Naive B cell (primary cell): ENCODE data around the gene MARK1. TPM values are rescaled to one million over a fixed set of nuclear protein-coding genes. Genes with fewer than 3 reads are reported as not detected.
A peak's percentile ranks its signal among the peaks of the same experiment; 100 is the strongest.
"Not testable (repeated sequence)": the region's sequence is repeated elsewhere in the genome, so short reads cannot be mapped to it uniquely, and the experiment has no call there.

Experiments used
- ATAC-seq, 2 donors: fragments of 150-1000 bp; cut with Tn5 transposase; 2 replicates each; pipeline ENCODE4 v1.10.0; 2021; ENCODE audit warnings: low read depth in 2 of 2, mild to moderate bottlenecking in 2 of 2, moderate library complexity in 2 of 2
- DNase-seq: peaks from one replicate; pipeline ENCODE4 v3.0.0; 2022
- H3K27ac Mint-ChIP-seq, 6 donors: one replicate each; pipeline ENCODE4 v1.8.0; 2020 to 2022; ENCODE audit warnings: mild to moderate bottlenecking in 6 of 6, mixed read lengths in 6 of 6, moderate library complexity in 5 of 6, inconsistent platforms in 2 of 6
- H3K27me3 Mint-ChIP-seq, 3 donors: one replicate each; pipeline ENCODE4 v1.8.0; 2021 to 2022; ENCODE audit warnings: mixed read lengths in 3 of 3, mild to moderate bottlenecking in 1 of 3
- H3K36me3 Mint-ChIP-seq, 2 donors: one replicate each; pipeline ENCODE4 v1.8.0; 2020 to 2022; ENCODE audit warnings: mixed read lengths in 2 of 2, inconsistent platforms in 1 of 2, mild to moderate bottlenecking in 1 of 2
- H3K4me1 Mint-ChIP-seq, 3 donors: one replicate each; pipeline ENCODE4 v1.8.0; 2020 to 2022; ENCODE audit warnings: mixed read lengths in 3 of 3, inconsistent platforms in 1 of 3, mild to moderate bottlenecking in 1 of 3, moderate library complexity in 1 of 3
- H3K4me3 Mint-ChIP-seq, 8 donors: one replicate each; pipeline ENCODE4 v1.8.0; 2020 to 2022; ENCODE audit warnings: mild to moderate bottlenecking in 8 of 8, mixed read lengths in 8 of 8, moderate library complexity in 8 of 8, inconsistent platforms in 2 of 8
- H3K9me3 Mint-ChIP-seq, 7 donors: one replicate each; pipeline ENCODE4 v1.8.0; 2020 to 2022; ENCODE audit warnings: mixed read lengths in 7 of 7, mild to moderate bottlenecking in 5 of 7, inconsistent platforms in 2 of 7, moderate library complexity in 1 of 7
- polyA plus RNA-seq, 6 donors: library from polyadenylated mRNA; unstranded; fragments of 300-500 nt; fragmentation: Illumina TruSeq; gene quantifications; one replicate each; pipeline ENCODE4 v1.2.3, GENCODE V29; 2021; ENCODE audit warnings: low read depth in 6 of 6

Gene MARK1
- polyA plus RNA-seq, 6 donors from 2014 or later, result 0.09 to 0.10 TPM; not detected in 4

- DNase-seq, result no peak
- H3K27ac Mint-ChIP-seq, result no peak overlapping the region
- H3K4me1 Mint-ChIP-seq, result no peaks in the 10 kb centered on the region
- H3K4me3 Mint-ChIP-seq, result no peak overlapping the region
- peaks cover 20 to 30% (median 24%) of the 10 kb centered on the region in 3 donors for H3K27me3 Mint-ChIP-seq
- H3K9me3 Mint-ChIP-seq, result peaks cover 0 to 37% (median 16%) of the 10 kb centered on the region in 7 donors
- peaks cover 0 to 8% of the 10 kb centered on the region in 2 donors for H3K36me3 Mint-ChIP-seq
- ATAC-seq, result no peak
Observed at GRCh38 chr1:220669005-220669404, 141.1 kb downstream of the MARK1 start.

- no peak for ATAC-seq
- no peaks in the 10 kb centered on the region for H3K4me1 Mint-ChIP-seq
- peaks cover 0 to 8% of the 10 kb centered on the region in 2 donors for H3K36me3 Mint-ChIP-seq
- H3K4me3 Mint-ChIP-seq, result no peak overlapping the region
- peaks cover 19 to 27% (median 22%) of the 10 kb centered on the region in 3 donors for H3K27me3 Mint-ChIP-seq
- H3K9me3 Mint-ChIP-seq, result peaks cover 0 to 37% (median 16%) of the 10 kb centered on the region in 7 donors
- DNase-seq, result no peak
- H3K27ac Mint-ChIP-seq, result no peak overlapping the region
Observed at GRCh38 chr1:220670365-220670764, 142.4 kb downstream of the MARK1 start.

- Mint-ChIP-seq H3K36me3 (peaks cover 0 to 8% of the 10 kb centered on the region in 2 donors), H3K9me3 (peaks cover 0 to 26% (median 15%) of the 10 kb centered on the region in 7 donors), H3K27ac (no peak overlapping the region), H3K4me1 (no peaks in the 10 kb centered on the region), H3K27me3 (peaks cover 9 to 23% (median 22%) of the 10 kb centered on the region in 3 donors), H3K4me3 (no peak overlapping the region)
- no peak for ATAC-seq
- DNase-seq, result no peak
Observed at GRCh38 chr1:220673921-220674320, 146.0 kb downstream of the MARK1 start.

GRCh38 chr1:220677251-220677650 lies 149.3 kb downstream of the MARK1 start:
- no peaks in the 10 kb centered on the region for H3K36me3 Mint-ChIP-seq

GRCh38 chr1:220680085-220680687 lies 152.2 kb downstream of the MARK1 start:
- DNase-seq (peak; percentile 19), ATAC-seq (peak; percentile 59 to 71)
- Mint-ChIP-seq H3K36me3 (no peaks in the 10 kb centered on the region), H3K9me3 (no peaks in the 10 kb centered on the region), H3K4me3 (no peak overlapping the region), H3K27me3 (peaks cover 0 to 6% (median 0%) of the 10 kb centered on the region in 3 donors), H3K4me1 (peaks cover 0 to 3% (median 0%) of the 10 kb centered on the region in 3 donors), H3K27ac (peak overlapping the region in 1 of 6 donors; percentile 59)

More at GRCh38 chr1:220677251-220677650, 149.3 kb downstream of the MARK1 start:
- no peak for ATAC-seq
- Mint-ChIP-seq H3K4me1 (peaks cover 0 to 3% (median 0%) of the 10 kb centered on the region in 3 donors), H3K4me3 (no peak overlapping the region), H3K27ac (no peak overlapping the region), H3K9me3 (peaks cover 0 to 1% (median 0%) of the 10 kb centered on the region in 7 donors), H3K27me3 (peaks cover 9 to 17% (median 15%) of the 10 kb centered on the region in 3 donors)
- DNase-seq, result no peak

- no peaks in the 10 kb centered on the region for H3K36me3 Mint-ChIP-seq
- H3K4me3 Mint-ChIP-seq, result no peak overlapping the region
- no peak for ATAC-seq
- H3K27ac Mint-ChIP-seq, result peak overlapping the region in 1 of 6 donors; percentile 17
- no peaks in the 10 kb centered on the region for H3K9me3 Mint-ChIP-seq
- no peak for DNase-seq
- peaks cover 0 to 3% (median 0%) of the 10 kb centered on the region in 3 donors for H3K4me1 Mint-ChIP-seq
- no peaks in the 10 kb centered on the region for H3K27me3 Mint-ChIP-seq
Observed at GRCh38 chr1:220681220-220681880, 153.4 kb downstream of the MARK1 start.

GRCh38 chr1:220682901-220683576 lies 155.1 kb downstream of the MARK1 start:
- no peak for DNase-seq
- Mint-ChIP-seq H3K27me3 (no peaks in the 10 kb centered on the region), H3K9me3 (no peaks in the 10 kb centered on the region), H3K4me1 (peaks cover 0 to 3% (median 0%) of the 10 kb centered on the region in 3 donors), H3K27ac (no peak overlapping the region), H3K36me3 (no peaks in the 10 kb centered on the region), H3K4me3 (no peak overlapping the region)
- no peak for ATAC-seq

GRCh38 chr1:220683716-220684115 lies 155.8 kb downstream of the MARK1 start:
- H3K36me3 Mint-ChIP-seq, H3K27ac Mint-ChIP-seq, ATAC-seq, H3K4me1 Mint-ChIP-seq, H3K4me3 Mint-ChIP-seq, H3K9me3 Mint-ChIP-seq, H3K27me3 Mint-ChIP-seq, DNase-seq: not testable (repeated sequence)

- Mint-ChIP-seq H3K9me3 (no peaks in the 10 kb centered on the region), H3K4me3 (no peak overlapping the region), H3K36me3 (no peaks in the 10 kb centered on the region), H3K4me1 (peaks cover 3 to 7% (median 6%) of the 10 kb centered on the region in 3 donors), H3K27me3 (peaks cover 2 to 5% (median 4%) of the 10 kb centered on the region in 3 donors), H3K27ac (no peak overlapping the region)
- ATAC-seq (no peak), DNase-seq (no peak)
Observed at GRCh38 chr1:220684890-220685289, 157.0 kb downstream of the MARK1 start.

GRCh38 chr1:220685879-220686278 lies 157.9 kb downstream of the MARK1 start:
- Mint-ChIP-seq H3K4me1 (peaks cover 7 to 12% (median 7%) of the 10 kb centered on the region in 3 donors), H3K9me3 (no peaks in the 10 kb centered on the region), H3K36me3 (no peaks in the 10 kb centered on the region), H3K27me3 (peaks cover 5 to 9% (median 8%) of the 10 kb centered on the region in 3 donors), H3K4me3 (no peak overlapping the region), H3K27ac (no peak overlapping the region)
- no peak for ATAC-seq
- no peak for DNase-seq

- Mint-ChIP-seq H3K9me3 (no peaks in the 10 kb centered on the region), H3K4me3 (peak overlapping the region in 1 of 8 donors; percentile 40), H3K27ac (no peak overlapping the region), H3K27me3 (peaks cover 5 to 20% (median 16%) of the 10 kb centered on the region in 3 donors), H3K36me3 (no peaks in the 10 kb centered on the region), H3K4me1 (peaks cover 12 to 25% (median 12%) of the 10 kb centered on the region in 3 donors)
- DNase-seq (no peak), ATAC-seq (no peak)
Observed at GRCh38 chr1:220687809-220688208, 159.9 kb downstream of the MARK1 start.

GRCh38 chr1:220689666-220690065 lies 161.7 kb downstream of the MARK1 start:
- H3K4me3 Mint-ChIP-seq, result peak overlapping the region; percentile 18 to 96 (median 90)
- no peaks in the 10 kb centered on the region for H3K9me3 Mint-ChIP-seq
- DNase-seq, result no peak
- H3K36me3 Mint-ChIP-seq, result no peaks in the 10 kb centered on the region
- H3K4me1 Mint-ChIP-seq, result peaks cover 12 to 36% (median 12%) of the 10 kb centered on the region in 3 donors
- H3K27me3 Mint-ChIP-seq, result peaks cover 5 to 20% (median 16%) of the 10 kb centered on the region in 3 donors
- ATAC-seq, result no peak
- peak overlapping the region in 1 of 6 donors; percentile 63 for H3K27ac Mint-ChIP-seq
